ENCODE data around the gene FREM1.
A peak's percentile ranks its signal among the peaks of the same experiment; 100 is the strongest.
"Not testable (repeated sequence)": the region's sequence is repeated elsewhere in the genome, so short reads cannot be mapped to it uniquely, and the experiment has no call there.

The FREM1 gene

DNA sequence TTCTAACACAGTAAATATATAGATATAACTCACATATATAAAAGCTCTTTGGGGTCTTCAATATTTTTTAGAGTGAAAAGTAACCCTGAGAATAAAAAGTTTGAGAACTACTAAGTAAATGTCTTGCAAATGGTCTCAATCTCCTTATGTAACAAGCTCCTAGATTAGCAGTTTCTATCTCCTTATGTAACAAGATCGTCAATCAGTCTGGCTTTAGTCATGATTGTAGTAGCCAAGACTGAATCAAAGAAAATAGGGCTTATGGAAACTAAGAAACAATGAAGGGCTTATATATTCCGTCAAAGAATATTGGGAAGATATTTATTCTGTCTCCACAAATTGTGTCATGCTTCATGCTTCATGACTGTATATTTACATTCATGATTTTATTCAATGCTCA lies 22.4 kb upstream of the FREM1 start:
- H3K4me3 ChIP-seq (ENCODE audit: control insufficient read depth, low read depth, low read length), result no peak overlapping the region
- TF ChIP-seq, protein P1, sequence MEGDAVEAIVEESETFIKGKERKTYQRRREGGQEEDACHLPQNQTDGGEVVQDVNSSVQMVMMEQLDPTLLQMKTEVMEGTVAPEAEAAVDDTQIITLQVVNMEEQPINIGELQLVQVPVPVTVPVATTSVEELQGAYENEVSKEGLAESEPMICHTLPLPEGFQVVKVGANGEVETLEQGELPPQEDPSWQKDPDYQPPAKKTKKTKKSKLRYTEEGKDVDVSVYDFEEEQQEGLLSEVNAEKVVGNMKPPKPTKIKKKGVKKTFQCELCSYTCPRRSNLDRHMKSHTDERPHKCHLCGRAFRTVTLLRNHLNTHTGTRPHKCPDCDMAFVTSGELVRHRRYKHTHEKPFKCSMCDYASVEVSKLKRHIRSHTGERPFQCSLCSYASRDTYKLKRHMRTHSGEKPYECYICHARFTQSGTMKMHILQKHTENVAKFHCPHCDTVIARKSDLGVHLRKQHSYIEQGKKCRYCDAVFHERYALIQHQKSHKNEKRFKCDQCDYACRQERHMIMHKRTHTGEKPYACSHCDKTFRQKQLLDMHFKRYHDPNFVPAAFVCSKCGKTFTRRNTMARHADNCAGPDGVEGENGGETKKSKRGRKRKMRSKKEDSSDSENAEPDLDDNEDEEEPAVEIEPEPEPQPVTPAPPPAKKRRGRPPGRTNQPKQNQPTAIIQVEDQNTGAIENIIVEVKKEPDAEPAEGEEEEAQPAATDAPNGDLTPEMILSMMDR (IDR thresholded peaks at IDR 0.05; ENCODE audit: control insufficient read depth, insufficient read depth, low read depth, low read length, missing control alignments), result no peak

DNA sequence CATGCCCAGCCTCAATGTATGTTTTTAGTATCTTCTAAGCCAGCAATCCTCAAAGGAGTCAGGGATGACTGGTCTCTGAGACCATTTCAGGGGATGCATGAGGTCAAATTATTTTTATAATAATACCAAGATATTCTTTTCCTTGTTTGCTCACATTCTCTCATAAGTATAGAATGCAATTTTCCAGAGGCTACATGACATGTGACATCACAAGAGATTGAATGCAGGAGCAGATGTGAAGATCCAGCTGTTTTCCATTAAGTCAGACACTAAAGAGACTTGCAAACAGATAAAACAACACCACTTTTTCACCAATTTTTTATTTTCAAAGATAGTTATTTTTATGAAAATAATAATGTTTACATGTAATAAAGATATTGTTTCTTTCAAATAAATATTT lies 22.0 kb upstream of the FREM1 start:
- DNase-seq (ENCODE audit: low read depth), result no peak
- TF ChIP-seq, protein P1 (IDR thresholded peaks at IDR 0.05; ENCODE audit: control insufficient read depth, insufficient read depth, low read depth, low read length, missing control alignments), result no peak
- no peak overlapping the region for H3K4me3 ChIP-seq (ENCODE audit: control insufficient read depth, low read depth, low read length)

More for the DNA sequence above, 22.4 kb upstream of the FREM1 start:
- no peak for DNase-seq (ENCODE audit: low read depth)

DNA sequence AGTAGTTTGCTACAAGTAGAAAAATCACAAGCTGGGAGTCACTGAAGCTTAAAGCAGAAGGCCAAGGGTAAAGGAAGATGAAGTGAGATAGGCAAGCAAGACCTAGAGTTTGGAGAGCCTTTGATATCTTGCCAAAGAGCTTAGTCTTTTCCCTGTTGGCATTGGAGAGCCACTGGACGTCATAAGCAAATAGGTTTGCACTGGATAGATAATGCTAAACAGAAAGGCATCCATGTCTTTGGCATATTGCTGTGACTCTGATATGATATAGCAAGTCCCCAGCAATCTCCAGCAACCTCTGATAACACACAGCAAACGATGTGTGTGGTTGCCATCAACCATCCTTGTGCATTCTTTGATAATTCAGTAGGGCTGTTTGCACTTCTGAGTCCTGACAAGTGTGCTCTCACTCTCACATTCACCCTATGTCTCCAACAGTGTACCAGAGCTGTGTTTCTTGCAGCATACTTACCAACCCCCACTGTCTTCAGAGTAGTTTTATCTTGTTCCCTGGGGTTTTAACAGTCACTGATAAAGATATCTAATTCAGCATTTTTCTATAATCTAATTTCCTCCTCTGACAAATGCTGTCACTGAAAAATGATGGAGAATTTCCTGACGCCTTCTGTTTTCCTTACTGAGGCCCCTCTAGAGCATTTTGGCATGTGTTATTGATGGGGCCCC lies 16.9 kb upstream of the FREM1 start:
- no peak overlapping the region for H3K4me3 ChIP-seq (ENCODE audit: control insufficient read depth, low read depth, low read length)
- TF ChIP-seq, protein P1 (IDR thresholded peaks at IDR 0.05; ENCODE audit: control insufficient read depth, insufficient read depth, low read depth, low read length, missing control alignments), result no peak
- DNase-seq (ENCODE audit: low read depth), result no peak

DNA sequence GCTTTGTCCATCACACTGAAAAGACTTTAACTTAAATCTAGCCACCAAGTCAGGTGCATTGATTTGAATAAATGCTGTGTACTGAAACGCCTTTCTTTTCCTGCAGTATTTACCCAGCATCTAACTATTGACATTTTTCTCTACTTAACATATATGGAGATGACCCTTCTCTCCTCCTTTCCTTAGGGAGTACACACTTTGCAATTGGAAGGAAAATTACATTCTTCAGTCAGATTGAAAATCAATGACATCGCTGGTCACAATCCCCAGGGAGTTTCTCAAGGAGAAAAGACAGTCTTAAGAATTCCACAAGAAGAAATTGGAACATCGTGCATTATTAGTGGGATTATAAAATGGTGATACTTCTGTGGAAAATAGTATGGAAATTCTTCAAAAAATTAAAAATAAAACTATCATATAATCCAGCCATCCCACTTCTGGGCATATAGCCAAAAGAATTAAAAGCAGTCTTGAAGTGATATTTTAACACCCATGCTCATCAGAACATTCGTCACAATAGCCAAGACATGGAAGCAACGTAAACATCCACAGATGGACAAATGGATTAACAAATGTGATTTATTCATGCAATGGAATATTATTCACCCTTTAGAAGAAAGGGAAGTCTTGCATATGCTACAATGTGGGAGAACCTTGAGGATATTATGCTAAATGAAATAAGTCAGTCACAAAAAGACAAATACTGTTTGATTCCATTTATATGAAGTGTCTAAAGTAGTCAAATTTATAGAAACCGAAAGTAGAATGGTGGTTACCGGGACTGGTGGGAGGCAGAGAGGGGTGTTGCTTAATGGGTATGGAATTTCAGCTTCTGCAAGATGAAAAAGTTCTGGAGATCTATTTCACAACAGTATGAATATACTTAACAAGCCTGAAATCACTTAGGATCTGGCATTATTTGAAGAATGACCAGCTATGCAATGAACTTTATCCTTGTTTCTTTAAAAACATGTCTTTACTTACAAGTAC lies 14.3 kb upstream of the FREM1 start:
- TF ChIP-seq, protein P1 (IDR thresholded peaks at IDR 0.05; ENCODE audit: control insufficient read depth, insufficient read depth, low read depth, low read length, missing control alignments), result no peak
- H3K4me3 ChIP-seq (ENCODE audit: control insufficient read depth, low read depth, low read length), result no peak overlapping the region
- peak; percentile 41 for DNase-seq (ENCODE audit: low read depth)

DNA sequence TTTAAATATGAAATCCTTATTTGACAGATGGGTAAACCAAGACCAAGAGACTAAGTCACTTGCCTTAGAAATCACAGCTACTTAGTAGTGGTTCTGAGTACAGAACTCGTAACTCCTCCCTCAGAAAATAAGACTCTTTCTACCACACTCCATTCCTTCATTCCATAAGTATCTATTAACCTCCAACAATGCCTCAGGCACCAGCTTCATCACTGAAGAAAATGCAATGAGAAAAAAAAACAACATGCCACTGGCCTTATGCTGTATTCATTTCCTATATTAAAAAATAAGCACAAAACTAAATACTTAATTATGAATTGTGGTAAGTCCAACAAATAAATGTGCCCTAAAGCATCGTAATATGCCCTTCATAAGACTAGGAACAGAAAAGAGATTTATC lies 13.5 kb upstream of the FREM1 start:
- TF ChIP-seq, protein P1 (IDR thresholded peaks at IDR 0.05; ENCODE audit: control insufficient read depth, insufficient read depth, low read depth, low read length, missing control alignments), result no peak
- H3K4me3 ChIP-seq (ENCODE audit: control insufficient read depth, low read depth, low read length), result no peak overlapping the region
- DNase-seq (ENCODE audit: low read depth), result no peak

DNA sequence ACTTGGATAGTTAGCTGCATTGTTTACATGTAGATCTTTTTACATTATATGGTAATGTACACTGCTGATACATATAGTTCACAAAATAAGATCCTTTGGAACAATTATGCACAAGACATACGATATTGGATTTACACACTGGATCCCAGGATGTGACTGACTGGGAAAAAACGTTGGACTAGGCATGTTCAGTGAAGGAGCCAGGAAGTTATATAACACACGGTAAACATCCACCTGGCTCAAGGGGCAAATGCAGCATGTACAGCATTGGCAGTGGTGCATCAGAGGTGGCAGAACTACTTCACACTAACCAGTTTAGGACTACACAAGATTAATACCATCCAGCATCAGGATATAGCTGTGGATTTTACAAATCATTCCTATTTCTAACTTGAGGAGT lies 10.6 kb upstream of the FREM1 start:
- not testable (repeated sequence) for DNase-seq (ENCODE audit: low read depth)

DNA sequence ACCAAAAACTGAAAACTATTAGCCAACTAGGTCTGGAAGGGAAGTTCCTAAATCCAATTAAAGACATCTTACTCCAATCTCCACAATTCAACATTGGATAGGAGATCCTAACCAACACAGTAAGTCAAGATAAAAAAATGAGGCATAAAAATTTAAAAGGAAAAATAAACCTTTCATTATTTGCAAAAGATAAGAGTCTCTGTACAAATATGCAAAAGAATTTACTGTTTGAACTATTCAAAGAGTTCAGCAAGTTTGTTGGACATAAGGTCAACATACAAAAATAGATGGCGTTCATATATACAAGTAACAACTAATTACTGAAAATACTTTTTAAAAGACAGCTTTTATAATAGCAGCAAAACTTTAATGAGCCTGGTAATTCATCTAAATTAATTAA lies 3.1 kb upstream of the FREM1 start:
- no peak for DNase-seq (ENCODE audit: low read depth)
- TF ChIP-seq, protein P1 (IDR thresholded peaks at IDR 0.05; ENCODE audit: control insufficient read depth, insufficient read depth, low read depth, low read length, missing control alignments), result no peak
- no peak overlapping the region for H3K4me3 ChIP-seq (ENCODE audit: control insufficient read depth, low read depth, low read length)

More for the DNA sequence above, 10.6 kb upstream of the FREM1 start:
- H3K4me3 ChIP-seq (ENCODE audit: control insufficient read depth, low read depth, low read length), result not testable (repeated sequence)

Data from AG09309 (cell line).